ENCODE data around the gene RBM6.

DNA sequence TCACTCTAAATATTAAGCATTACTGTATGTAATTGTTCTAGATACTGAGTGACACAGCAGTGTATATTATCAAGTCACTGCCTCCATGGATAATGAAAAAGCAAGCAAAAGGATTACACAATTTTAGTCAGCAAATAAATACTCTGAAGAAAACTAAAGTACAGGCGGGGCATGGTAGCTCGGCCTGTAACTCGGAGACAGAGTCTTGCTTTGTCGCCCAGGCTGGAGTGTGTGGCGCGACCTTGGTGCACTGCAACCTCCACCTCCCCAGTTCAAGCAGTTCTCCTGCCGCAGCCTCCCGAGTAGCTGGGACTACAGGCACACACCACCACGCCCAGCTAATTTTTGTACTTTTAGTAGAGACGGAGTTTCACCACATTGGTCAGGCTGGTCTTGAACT, 32.7 kb downstream of the RBM6 start:
- TF ChIP-seq CTCF (tag by site-specific recombination; IDR thresholded peaks at IDR 0.05) (no peak), ZBTB21 (tag by site-specific recombination; IDR thresholded peaks at IDR 0.05) (no peak), RBAK (tag by site-specific recombination; IDR thresholded peaks at IDR 0.05) (no peak)
- TF ChIP-seq, protein P1, sequence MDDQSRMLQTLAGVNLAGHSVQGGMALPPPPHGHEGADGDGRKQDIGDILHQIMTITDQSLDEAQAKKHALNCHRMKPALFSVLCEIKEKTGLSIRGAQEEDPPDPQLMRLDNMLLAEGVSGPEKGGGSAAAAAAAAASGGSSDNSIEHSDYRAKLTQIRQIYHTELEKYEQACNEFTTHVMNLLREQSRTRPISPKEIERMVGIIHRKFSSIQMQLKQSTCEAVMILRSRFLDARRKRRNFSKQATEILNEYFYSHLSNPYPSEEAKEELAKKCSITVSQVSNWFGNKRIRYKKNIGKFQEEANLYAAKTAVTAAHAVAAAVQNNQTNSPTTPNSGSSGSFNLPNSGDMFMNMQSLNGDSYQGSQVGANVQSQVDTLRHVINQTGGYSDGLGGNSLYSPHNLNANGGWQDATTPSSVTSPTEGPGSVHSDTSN (CRISPR knock-in tag; IDR thresholded peaks at IDR 0.05) = no peak

All from HEK293 (cell line).